MM.1S (cell line): ENCODE data around the gene PCNP.

ENCODE experiments used
- EZH2 ChIP-seq: fragments of 300-600 bp; sonication (generic); optimal IDR thresholded peaks from 2 replicates; pipeline ENCODE3; 2017; ENCODE audit warnings: low read depth, mild to moderate bottlenecking, antibody characterized with exemption, low read length, mixed read lengths
- EZH2phosphoT487 ChIP-seq: fragments of 300-600 bp; sonication (generic); IDR thresholded peaks from 2 replicates; pipeline ENCODE4 v1.6.1; 2018; ENCODE audit warnings: antibody characterized with exemption, low read length
- TF ChIP-seq, protein P1 (sequence below): fragments of 300-600 bp; sonication (generic); IDR thresholded peaks from 2 replicates; pipeline ENCODE4 v1.5.1; 2016; ENCODE audit warnings: antibody characterized with exemption, low read length, mixed read lengths

DNA sequence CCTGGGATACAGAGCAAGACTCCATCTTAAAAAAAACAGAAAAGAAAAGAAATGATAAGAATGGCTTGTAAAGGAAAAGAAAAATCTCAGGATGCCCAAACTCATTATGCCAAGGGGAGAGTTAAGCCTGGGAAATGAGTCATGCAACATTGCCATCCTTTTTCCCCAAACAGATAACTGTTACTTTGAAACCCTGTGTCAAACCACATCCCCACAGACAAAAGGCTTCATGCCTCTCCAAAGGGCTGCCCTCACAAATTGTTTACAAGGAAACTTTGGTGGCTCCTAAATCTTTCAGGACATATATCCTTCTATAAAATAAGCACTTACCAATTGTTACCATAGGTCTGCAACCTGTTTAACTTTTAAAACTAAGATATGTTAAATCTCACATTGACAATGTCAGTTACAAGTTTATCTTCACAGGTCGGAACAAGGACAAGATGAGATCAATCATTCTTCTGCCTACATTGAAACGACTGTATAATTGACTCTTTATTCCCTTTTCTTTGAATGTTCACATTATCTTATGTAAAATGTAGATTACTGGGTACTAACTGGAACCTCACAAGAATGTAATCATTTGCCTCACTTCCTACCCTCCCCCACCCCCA, 42.4 kb upstream of the PCNP start:
- TF ChIP-seq, protein P1, sequence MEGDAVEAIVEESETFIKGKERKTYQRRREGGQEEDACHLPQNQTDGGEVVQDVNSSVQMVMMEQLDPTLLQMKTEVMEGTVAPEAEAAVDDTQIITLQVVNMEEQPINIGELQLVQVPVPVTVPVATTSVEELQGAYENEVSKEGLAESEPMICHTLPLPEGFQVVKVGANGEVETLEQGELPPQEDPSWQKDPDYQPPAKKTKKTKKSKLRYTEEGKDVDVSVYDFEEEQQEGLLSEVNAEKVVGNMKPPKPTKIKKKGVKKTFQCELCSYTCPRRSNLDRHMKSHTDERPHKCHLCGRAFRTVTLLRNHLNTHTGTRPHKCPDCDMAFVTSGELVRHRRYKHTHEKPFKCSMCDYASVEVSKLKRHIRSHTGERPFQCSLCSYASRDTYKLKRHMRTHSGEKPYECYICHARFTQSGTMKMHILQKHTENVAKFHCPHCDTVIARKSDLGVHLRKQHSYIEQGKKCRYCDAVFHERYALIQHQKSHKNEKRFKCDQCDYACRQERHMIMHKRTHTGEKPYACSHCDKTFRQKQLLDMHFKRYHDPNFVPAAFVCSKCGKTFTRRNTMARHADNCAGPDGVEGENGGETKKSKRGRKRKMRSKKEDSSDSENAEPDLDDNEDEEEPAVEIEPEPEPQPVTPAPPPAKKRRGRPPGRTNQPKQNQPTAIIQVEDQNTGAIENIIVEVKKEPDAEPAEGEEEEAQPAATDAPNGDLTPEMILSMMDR = no peak
- TF ChIP-seq EZH2 = no peak
- no peak for TF ChIP-seq EZH2phosphoT487
